Measurements from ENCODE around the gene ENHO.
"Not testable (repeated sequence)": the region's sequence is repeated elsewhere in the genome, so short reads cannot be mapped to it uniquely, and the experiment has no call there.

The ENHO gene

DNA sequence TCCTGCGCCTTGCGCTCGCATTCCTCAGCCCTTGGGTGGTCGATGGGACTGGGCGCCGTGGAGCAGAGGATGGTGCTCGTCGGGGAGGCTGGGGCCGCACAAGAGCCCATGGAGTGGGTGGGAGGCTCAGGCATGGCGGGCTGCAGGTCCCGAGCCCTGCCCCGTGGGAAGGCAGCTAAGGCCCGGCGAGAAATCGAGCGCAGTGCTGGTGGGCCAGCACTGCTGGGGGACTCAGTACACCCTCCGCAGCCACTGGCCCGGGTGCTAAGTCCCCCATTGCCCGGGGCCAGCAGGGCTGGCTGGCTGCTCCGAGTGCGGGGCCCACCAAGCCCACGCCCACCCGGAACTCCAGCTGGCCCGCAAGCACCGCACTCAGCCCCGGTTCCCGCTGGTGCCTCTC lies 40.0 kb downstream of the ENHO start:
- DNase-seq: not testable (repeated sequence)

DNA sequence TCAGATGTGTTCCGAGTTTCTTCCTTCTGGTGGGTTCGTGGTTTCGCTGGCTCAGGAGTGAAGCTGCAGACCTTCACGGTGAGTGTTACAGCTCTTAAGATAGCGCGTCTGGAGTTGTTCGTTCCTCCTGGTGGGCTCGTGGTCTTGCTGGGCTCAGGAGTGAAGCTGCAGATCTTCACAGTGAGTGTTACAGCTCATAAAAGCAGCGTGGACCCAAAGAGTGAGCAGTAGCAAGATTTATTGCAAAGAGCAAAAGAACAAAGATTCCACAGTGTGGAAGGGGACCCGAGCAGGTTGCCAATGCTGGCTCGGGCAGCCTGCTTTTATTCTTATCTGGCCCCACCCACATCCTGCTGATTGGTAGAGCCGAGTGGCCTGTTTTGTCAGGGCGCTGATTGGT lies 41.2 kb downstream of the ENHO start:
- DNase-seq: not testable (repeated sequence)

DNA sequence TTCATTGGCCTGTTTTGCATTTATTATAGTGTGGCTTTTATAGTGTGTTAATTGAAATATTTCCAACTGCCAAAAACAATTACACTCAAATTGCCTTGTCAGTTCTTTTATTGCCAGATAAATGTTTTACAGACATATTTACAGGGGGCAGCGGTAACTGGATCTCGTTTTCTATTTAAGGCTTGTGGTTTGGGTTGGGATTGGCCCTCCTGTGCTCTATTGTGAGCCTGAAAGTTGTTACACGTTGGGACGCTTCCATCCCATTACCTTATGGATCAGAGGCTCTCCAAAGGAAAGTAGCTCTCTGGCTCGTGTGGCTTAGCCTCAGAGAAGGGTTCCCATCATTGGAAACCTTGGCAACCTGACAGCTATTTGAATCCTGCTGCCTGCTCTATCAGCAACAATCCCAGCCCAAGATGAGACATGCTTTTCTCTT lies 43.3 kb downstream of the ENHO start:
- no peak for DNase-seq

DNA sequence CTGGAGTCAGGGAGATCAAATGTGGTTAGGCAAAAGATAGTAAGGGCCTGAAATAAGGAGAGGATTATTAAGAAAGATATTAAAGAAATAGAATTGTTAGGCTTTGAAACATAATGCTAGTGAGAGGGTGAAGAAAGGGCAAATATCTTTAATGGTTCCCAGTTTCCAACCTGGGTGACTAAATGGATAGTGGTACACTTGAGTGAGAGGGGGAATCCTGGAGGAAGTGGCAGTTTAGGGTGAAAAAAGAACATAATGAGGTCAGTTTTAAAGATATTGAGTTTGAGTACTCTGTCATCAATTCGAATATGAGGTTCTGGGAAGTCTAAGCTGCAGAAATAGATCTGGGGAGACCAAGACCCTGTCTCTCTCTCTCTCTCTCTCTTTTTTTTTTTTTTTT lies 45.2 kb downstream of the ENHO start:
- DNase-seq: no peak

DNA sequence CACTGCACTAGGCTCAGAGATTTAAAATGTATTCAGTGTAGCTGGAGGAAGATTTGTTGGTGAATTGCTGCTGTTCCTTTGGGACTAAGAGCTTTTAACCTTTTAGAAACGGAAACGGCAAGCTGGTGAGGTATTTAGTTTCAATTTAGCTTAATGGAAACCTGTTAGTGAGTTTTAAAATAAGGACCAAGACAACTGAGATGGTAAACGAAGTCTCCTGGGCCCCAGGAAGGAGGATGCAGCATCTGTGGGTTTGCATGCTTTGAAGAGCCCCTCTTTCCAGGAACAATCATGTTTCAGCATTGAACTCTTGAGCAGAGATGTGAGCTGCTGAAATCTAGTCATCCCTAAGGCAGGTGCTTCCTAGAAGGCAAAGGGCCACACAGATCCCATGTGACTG lies 47.7 kb downstream of the ENHO start:
- no peak for DNase-seq

All from hypothalamus (tissue), 51 donors.